Central memory CD8-positive, alpha-beta T cell (primary cell): Measurements from ENCODE around the gene MDFI.

ENCODE experiments used
- ATAC-seq: fragments of 150-1000 bp; cut with Tn5 transposase; replicated peaks from 2 replicates; pipeline ENCODE4 v1.10.0; 2022; ENCODE audit warnings: mild to moderate bottlenecking, moderate FRiP score, moderate number of reproducible peaks; ENCODE audit not compliant: poor library complexity, severe bottlenecking; ENCODE audit errors: extremely low read depth
- DNase-seq, 2 donors: peaks; one replicate each; pipeline ENCODE4 v3.0.0; 2021; ENCODE audit warnings: low spot score in 2 of 2
- H3K27ac Mint-ChIP-seq: one replicate; pipeline ENCODE4 v1.8.0; 2022; ENCODE audit warnings: low read depth, mild to moderate bottlenecking, moderate library complexity, mixed read lengths
- H3K27me3 Mint-ChIP-seq: one replicate; pipeline ENCODE4 v1.8.0; 2022; ENCODE audit warnings: mixed read lengths
- H3K36me3 Mint-ChIP-seq: one replicate; pipeline ENCODE4 v1.8.0; 2022; ENCODE audit warnings: mild to moderate bottlenecking, moderate library complexity, mixed read lengths; ENCODE audit not compliant: insufficient read depth
- H3K4me1 Mint-ChIP-seq: one replicate; pipeline ENCODE4 v1.8.0; 2022; ENCODE audit warnings: mixed read lengths
- H3K4me3 Mint-ChIP-seq: one replicate; pipeline ENCODE4 v1.8.0; 2022; ENCODE audit warnings: mild to moderate bottlenecking, moderate library complexity, mixed read lengths
- H3K9me3 Mint-ChIP-seq: one replicate; pipeline ENCODE4 v1.8.0; 2022; ENCODE audit warnings: mixed read lengths

The MDFI gene, protein sequence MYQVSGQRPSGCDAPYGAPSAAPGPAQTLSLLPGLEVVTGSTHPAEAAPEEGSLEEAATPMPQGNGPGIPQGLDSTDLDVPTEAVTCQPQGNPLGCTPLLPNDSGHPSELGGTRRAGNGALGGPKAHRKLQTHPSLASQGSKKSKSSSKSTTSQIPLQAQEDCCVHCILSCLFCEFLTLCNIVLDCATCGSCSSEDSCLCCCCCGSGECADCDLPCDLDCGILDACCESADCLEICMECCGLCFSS

DNA sequence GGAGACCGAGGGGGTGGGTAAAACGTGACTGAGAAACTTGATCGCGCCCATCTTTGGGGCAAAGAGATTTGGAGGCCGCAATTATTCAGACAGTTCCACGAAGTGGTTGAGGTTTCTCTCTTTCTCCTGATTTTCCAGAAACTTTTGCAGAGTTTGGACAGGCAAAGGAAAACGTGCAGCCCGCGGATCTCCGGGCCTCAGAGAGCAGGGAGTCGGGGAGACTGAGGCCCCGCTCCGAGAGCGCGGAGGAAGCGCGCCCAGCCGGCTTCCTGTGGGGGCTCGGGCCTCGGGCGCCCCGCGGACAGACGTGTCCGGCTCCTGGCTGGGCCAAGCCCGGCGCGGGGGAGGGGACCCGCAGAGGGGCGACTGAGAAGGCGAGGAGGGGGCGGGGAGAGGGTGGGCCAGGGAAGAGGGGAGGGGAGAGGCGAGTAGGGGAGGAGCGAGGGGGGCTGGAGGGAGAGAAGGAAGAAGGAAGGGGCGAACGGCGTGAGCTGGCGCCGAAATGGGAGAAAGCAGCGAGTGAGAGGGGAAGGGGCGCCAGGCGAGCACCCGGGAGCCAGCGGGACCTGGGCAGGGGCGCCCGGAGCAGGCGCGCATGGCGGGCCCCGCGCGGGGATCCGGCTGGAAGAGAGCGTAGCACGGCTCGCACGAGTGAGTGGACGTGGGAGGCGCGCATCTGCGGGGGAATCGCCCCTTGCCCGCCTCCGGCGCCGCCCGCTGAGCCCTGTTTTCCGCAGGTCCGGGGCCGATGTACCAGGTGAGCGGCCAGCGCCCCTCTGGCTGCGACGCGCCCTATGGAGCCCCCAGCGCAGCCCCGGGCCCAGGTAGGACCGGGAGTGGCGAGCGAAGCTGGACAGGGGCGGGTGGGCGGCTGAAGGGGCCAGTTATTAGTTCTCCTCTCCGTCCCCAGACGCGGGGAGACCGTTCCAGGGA lies at the start of gene MDFI:
MDFI (plus strand) TSS at position 467 of the 933 bp plus-strand sequence; CDS start at position 749, 282 bp downstream.
- DNase-seq = no peak

DNA sequence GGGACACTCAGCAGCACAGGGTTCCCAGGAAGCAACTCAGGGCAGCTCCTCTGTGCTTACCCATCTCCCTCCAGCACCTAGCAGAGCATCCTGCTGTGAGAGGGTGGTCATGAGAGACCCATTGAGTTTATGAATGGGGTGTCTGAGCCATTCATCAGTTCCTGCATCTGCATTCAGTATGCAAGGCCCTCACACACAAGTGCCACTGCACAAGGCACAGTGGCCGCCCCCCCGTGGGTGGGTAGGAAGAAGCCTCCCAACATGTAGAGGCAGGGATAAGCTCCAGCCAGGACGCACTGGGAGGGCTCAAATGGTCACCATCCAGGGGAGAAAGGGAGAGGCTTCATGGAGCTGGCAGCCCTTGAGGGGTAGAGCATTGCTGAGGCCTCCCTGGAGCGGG lies 49.0 kb upstream of the MDFI start:
- H3K27me3 Mint-ChIP-seq = no peaks in the 10 kb centered on the region
- H3K9me3 Mint-ChIP-seq = no peaks in the 10 kb centered on the region
- no peak overlapping the region for H3K4me3 Mint-ChIP-seq
- peaks cover 28% of the 10 kb centered on the region for H3K4me1 Mint-ChIP-seq
- DNase-seq (no peak), ATAC-seq (no peak)
- H3K27ac Mint-ChIP-seq = no peak overlapping the region
- peaks cover 1% of the 10 kb centered on the region for H3K36me3 Mint-ChIP-seq

More for the DNA sequence above, at the start of gene MDFI:
- ATAC-seq = no peak
- peaks cover 86% of the 10 kb centered on the region for H3K27me3 Mint-ChIP-seq
- no peaks in the 10 kb centered on the region for H3K9me3 Mint-ChIP-seq
- H3K4me1 Mint-ChIP-seq = peaks cover 7% of the 10 kb centered on the region
- H3K4me3 Mint-ChIP-seq = peak within 1 kb of the TSS; percentile 59
- H3K27ac Mint-ChIP-seq = no peak within 1 kb of the TSS
- peaks cover 2% of the 10 kb centered on the region for H3K36me3 Mint-ChIP-seq

DNA sequence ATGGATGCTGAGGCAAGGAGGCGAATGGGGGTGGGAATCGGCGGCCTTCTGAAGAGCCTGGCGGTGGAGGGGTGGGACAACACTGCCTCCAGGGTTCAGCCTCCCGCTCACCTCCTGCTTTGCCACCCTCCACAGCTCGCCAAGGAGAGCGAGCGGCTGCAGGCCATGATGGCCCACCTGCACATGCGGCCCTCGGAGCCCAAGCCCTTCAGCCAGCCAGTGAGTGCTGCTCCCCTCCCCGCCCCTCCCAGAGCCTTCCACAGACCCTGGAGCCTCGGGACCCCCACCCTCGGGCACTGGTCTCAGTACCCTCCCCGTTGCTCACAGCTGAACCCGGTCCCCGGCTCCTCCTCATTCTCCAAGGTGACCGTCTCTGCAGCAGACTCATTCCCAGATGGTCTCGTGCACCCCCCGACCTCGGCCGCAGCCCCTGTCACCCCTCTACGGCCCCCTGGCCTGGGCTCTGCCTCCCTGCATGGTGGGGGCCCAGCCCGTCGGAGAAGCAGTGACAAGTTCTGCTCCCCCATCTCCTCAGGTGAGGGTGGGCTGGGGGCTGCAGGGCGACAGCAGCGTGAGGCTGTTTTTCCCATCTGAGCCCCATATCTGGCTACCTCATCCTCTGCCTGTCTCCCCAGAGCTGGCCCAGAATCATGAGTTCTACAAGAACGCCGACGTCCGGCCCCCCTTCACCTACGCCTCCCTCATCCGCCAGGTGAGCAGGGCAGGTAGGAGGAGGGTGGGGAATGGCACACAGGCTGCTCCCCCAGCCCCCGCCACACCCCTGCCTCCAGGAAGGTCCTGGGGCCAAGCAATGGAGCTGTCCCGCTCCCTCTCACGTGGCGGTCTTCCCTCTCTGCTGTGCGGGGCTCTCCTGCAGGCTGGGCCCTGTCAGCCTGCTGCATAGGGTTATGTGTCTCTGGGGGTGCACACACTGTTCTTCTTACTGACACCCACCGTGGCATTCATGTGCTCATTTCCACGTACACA lies 48.3 kb upstream of the MDFI start:
- H3K36me3 Mint-ChIP-seq = peaks cover 1% of the 10 kb centered on the region
- H3K4me1 Mint-ChIP-seq = peaks cover 21% of the 10 kb centered on the region
- no peak for DNase-seq
- no peaks in the 10 kb centered on the region for H3K9me3 Mint-ChIP-seq
- H3K27me3 Mint-ChIP-seq = no peaks in the 10 kb centered on the region
- no peak overlapping the region for H3K27ac Mint-ChIP-seq
- no peak overlapping the region for H3K4me3 Mint-ChIP-seq
- no peak for ATAC-seq

DNA sequence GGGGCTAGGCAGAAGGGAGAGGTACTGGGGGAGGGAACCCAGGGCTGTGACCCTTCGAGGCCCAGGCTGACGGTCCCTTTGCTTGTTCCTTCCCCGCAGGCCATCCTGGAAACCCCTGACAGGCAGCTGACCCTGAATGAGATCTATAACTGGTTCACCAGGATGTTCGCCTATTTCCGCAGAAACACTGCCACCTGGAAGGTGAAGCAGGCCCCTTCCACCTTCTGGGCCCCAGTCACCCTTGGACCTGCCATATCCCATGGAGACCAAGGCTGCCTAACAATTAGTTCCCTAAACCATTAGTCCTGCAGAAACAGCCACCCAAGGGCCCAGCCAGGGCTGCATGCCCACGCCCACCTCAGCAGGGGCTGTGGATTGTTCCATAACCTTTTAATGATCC lies 47.1 kb upstream of the MDFI start:
- Mint-ChIP-seq H3K36me3 (peaks cover 1% of the 10 kb centered on the region), H3K9me3 (no peaks in the 10 kb centered on the region), H3K4me3 (no peak overlapping the region), H3K27me3 (no peaks in the 10 kb centered on the region), H3K27ac (no peak overlapping the region), H3K4me1 (peaks cover 9% of the 10 kb centered on the region)
- DNase-seq (no peak), ATAC-seq (no peak)

DNA sequence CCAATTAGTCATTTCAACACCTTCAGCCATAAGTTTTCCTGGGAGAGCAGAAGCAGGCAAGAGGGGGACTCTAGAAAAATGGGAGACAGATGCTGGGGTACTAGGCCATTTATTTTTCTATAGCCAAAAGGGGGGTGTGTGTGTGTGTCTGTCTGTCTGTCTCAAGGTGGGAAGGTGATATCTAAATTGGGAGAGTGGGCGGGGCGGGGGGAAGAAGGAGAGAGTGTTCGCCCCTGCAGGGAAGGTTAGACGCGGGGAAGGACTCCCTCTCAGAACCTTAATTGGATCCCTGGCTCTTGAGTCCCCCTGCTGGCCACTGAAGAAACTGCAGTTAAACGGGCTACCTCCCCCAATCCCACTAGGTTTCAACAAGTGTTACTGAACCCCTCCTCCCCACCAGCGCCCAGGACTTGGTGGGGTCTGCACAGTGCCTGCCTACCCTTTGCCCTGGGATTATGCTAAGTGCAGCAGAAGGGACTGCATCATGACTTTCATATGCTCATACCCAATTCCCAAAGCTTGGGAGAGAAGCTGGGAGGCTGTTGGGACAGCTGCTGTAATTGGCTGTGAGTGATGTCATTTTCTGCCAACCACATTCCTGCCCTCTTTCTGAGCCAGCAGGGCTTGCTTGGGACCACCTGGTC lies 46.3 kb upstream of the MDFI start:
- no peaks in the 10 kb centered on the region for H3K27me3 Mint-ChIP-seq
- peak; percentile 43 for ATAC-seq
- H3K4me3 Mint-ChIP-seq = no peak overlapping the region
- peak; percentile 69 to 80 for DNase-seq
- H3K36me3 Mint-ChIP-seq = peaks cover 1% of the 10 kb centered on the region
- peaks cover 7% of the 10 kb centered on the region for H3K4me1 Mint-ChIP-seq
- H3K27ac Mint-ChIP-seq = no peak overlapping the region
- no peaks in the 10 kb centered on the region for H3K9me3 Mint-ChIP-seq

DNA sequence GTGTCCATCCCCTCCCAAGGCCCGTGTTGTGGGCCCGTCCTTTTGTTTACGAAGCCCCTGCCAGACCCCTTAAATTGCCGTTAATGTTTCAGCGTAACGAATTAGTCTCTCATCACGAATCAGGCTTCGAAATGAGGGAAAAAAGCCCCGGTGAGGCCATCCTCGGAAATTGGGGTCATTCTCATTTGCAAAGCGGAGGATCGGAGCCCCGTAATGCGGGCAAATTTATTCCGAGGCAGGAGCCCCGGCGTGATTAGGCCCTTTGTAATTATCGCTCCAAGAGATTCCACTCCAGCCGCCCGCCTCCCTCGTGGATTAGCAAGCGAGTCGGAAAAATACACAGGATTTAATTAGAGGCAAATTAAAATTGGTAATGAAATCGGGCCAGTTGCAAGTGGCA lies 44.9 kb upstream of the MDFI start:
- no peak for ATAC-seq
- no peaks in the 10 kb centered on the region for H3K9me3 Mint-ChIP-seq
- no peak overlapping the region for H3K4me3 Mint-ChIP-seq
- H3K4me1 Mint-ChIP-seq = peaks cover 7% of the 10 kb centered on the region
- DNase-seq = no peak
- H3K27ac Mint-ChIP-seq = no peak overlapping the region
- peaks cover 2% of the 10 kb centered on the region for H3K36me3 Mint-ChIP-seq
- no peaks in the 10 kb centered on the region for H3K27me3 Mint-ChIP-seq

DNA sequence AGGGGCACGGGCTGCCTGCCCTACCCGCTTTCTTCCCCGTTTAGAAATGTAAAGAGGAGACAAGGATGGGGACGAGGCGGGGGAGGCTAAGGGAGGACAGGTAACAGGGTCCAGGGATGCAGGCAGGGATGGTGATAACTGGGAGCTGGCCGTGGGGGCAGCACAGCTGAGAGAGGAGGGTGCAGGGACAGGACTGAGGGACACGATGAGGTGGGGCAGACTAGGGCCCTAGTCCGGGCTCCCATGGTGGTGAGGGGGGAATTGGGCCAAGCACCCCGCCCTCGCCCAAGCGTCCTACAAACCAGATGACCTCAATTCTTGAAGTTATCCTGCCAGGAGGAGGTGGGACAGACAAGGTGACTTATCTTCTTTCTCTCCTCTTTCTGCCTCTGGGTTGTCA lies 44.4 kb upstream of the MDFI start:
- peaks cover 2% of the 10 kb centered on the region for H3K36me3 Mint-ChIP-seq
- H3K27me3 Mint-ChIP-seq = no peaks in the 10 kb centered on the region
- no peak for ATAC-seq
- peaks cover 7% of the 10 kb centered on the region for H3K4me1 Mint-ChIP-seq
- H3K9me3 Mint-ChIP-seq = no peaks in the 10 kb centered on the region
- no peak for DNase-seq
- no peak overlapping the region for H3K27ac Mint-ChIP-seq
- H3K4me3 Mint-ChIP-seq = no peak overlapping the region

DNA sequence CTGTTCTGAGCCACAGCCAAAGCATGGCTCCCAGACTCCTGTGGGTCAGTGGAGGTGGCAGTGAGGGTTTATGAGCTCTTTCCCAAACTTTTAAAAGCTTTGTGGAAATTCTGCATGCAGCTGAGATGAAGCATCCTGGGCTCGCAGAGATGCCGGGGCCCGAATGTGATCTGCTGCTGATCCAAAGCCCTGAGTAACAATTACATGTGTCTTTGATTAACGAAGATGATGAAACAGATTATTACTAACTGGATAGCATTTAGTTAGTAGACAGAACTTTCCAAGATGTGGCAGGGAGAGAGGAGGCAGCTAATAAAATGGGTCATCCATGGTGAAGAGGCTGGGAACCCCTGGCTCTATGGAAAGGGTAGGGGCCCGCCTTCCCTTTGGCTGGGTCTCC lies 43.9 kb upstream of the MDFI start:
- H3K9me3 Mint-ChIP-seq = no peaks in the 10 kb centered on the region
- peaks cover 2% of the 10 kb centered on the region for H3K36me3 Mint-ChIP-seq
- peaks cover 7% of the 10 kb centered on the region for H3K4me1 Mint-ChIP-seq
- H3K27ac Mint-ChIP-seq = no peak overlapping the region
- H3K27me3 Mint-ChIP-seq = no peaks in the 10 kb centered on the region
- DNase-seq (no peak), ATAC-seq (no peak)
- no peak overlapping the region for H3K4me3 Mint-ChIP-seq

DNA sequence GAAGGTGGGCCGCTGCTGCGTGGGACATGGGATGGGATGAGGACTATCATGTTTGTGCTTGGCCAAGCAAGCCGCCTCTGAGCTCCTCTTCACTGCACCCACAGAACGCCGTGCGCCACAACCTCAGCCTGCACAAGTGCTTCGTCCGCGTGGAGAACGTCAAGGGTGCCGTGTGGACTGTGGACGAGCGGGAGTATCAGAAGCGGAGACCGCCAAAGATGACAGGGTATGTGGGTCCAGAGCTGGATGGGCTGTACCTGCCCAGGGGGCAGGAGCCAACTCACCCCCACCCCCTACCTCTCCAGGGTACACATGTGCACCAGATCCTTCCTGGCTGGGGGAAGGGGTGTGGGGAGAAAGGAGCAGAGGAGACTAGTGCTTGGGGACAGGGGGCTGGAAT lies 43.5 kb upstream of the MDFI start:
- no peak for DNase-seq
- Mint-ChIP-seq H3K4me3 (no peak overlapping the region), H3K4me1 (peaks cover 7% of the 10 kb centered on the region), H3K36me3 (peaks cover 2% of the 10 kb centered on the region), H3K27me3 (no peaks in the 10 kb centered on the region), H3K9me3 (no peaks in the 10 kb centered on the region), H3K27ac (no peak overlapping the region)
- ATAC-seq = no peak

DNA sequence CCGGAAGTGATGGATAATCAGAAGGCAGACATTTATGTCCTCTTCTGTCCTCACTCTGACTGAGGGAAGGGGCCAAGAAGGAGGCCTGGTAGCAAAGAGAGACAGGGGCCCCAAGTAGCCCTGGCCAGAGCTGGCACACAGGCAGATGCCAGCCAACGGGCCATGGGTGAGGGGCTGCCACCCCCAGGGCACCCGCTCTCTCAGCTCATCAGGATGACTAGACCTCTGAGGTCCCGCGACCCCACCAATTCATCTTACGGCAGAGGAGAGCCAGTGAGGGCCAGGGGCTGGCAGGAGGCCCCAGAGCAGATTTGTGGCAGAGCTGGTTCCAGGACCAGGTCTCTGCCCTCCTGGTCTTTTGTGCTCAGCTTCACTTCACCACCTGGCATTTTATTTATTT lies 43.1 kb upstream of the MDFI start:
- Mint-ChIP-seq H3K36me3 (peaks cover 2% of the 10 kb centered on the region), H3K9me3 (no peaks in the 10 kb centered on the region), H3K27ac (no peak overlapping the region), H3K27me3 (no peaks in the 10 kb centered on the region), H3K4me1 (peaks cover 7% of the 10 kb centered on the region), H3K4me3 (no peak overlapping the region)
- ATAC-seq (no peak), DNase-seq (no peak)

DNA sequence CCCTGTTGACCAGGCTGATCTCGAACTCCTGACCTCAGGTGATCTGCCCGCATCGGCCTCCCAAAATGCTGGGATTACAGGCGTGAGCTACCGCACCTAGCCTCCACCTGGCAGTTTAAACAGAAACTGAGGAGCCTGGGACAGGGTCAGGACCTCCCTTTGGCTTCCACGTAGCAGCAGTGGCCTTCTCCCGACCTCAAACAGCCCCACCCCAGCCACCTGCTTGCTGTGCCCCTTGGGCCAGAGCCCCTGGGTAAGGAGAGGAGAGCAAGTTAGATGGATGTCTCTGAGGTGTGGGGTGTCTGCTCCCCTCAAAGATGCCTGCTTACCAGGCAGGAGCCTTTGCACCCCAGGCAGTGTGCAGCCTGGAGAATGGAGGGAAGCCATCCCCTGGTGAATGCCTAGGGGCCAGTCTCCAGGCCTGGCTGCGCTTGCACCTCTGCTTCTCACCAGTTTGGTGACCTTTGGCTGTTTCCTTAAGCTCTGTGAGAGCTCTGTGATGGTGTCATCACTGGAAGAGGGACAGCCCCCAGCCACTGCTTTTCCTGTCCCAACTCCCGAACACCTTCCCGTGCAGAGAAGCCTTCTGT lies 42.1 kb upstream of the MDFI start:
- H3K27ac Mint-ChIP-seq = no peak overlapping the region
- H3K4me1 Mint-ChIP-seq = peaks cover 7% of the 10 kb centered on the region
- H3K36me3 Mint-ChIP-seq = peaks cover 2% of the 10 kb centered on the region
- no peak overlapping the region for H3K4me3 Mint-ChIP-seq
- no peak for ATAC-seq
- no peaks in the 10 kb centered on the region for H3K27me3 Mint-ChIP-seq
- no peak for DNase-seq
- H3K9me3 Mint-ChIP-seq = no peaks in the 10 kb centered on the region
